HepG2 (cell line): ENCODE results near the gene LHPP. TPM values are rescaled to one million over a fixed set of nuclear protein-coding genes. Genes with fewer than 3 reads are reported as not detected.

Experiments
- ATAC-seq: fragments of 200-7000 bp; cut with Tn5 transposase; 3 replicates; pipeline ENCODE4 v1.9.1; 2020; ENCODE audit warnings: mild to moderate bottlenecking, moderate library complexity
- BruUV-seq: library from RNA; stranded (reverse); fragments of 400-500 nt; replicated peaks from 2 replicates; lab custom pipeline; 2021; lab: Mats Ljungman, UMichigan
- CTCF ChIA-PET: fragments of 300-600 bp; formaldehyde crosslinking; extraction: SDS; loops from one replicate; lab custom pipeline; 2021; ENCODE audit warnings: low total read pairs, inconsistent platforms, low intra/inter-chr PET ratio; lab: Yijun Ruan, JAX
- POLR2A ChIA-PET: fragments of 350-600 bp; sonication (Branson Sonifier 250); formaldehyde crosslinking; loops from one replicate; lab custom pipeline; 2020; ENCODE audit warnings: antibody characterized with exemption, inconsistent platforms; lab: Yijun Ruan, JAX
- DNase-seq: peaks from one replicate; pipeline ENCODE4 v3.0.0-alpha.2; 2015; ENCODE audit warnings: low spot score
- FAIRE-seq: peaks from 3 replicates; lab custom pipeline; 2011; peaks lifted over from hg19 to GRCh38; lab: Jason Lieb, UNC
- H2AFZ ChIP-seq: one replicate; pipeline ENCODE4 v1.6.1; 2011; ENCODE audit warnings: low read length, inconsistent platforms
- H3K27ac ChIP-seq: fragments of 300-600 bp; 3 replicates; pipeline ENCODE4 v1.8.0; 2011; ENCODE audit warnings: mixed run types, mild to moderate bottlenecking, mixed read lengths, low read length, inconsistent platforms; ENCODE audit not compliant: insufficient read depth; ENCODE audit errors: extremely low read length
- H3K27me3 ChIP-seq, 2 experiments: fragments of 200-600 bp in 1 of 2; 2 replicates in 1 of 2; 3 replicates in 1 of 2; pipeline versions ENCODE4 v1.6.0 to v1.8.0; 2011; ENCODE audit warnings: low read length in 2 of 2, mild to moderate bottlenecking in 2 of 2, moderate library complexity in 2 of 2, inconsistent platforms in 1 of 2; ENCODE audit not compliant: insufficient read depth in 2 of 2, control insufficient read depth in 1 of 2
- H3K36me3 ChIP-seq, 2 experiments: fragments of 200-600 bp in 1 of 2; replicated peaks in 1 of 2; 2 replicates in 1 of 2; 3 replicates in 1 of 2; pipeline versions ENCODE4 v1.5.1 to v1.8.0; 2011; ENCODE audit warnings: low read length in 2 of 2, inconsistent platforms in 1 of 2; ENCODE audit not compliant: insufficient read depth in 2 of 2, control insufficient read depth in 1 of 2
- H3K4me1 ChIP-seq: 2 replicates; pipeline ENCODE4 v1.5.1; 2012; ENCODE audit warnings: low read length, inconsistent platforms; ENCODE audit not compliant: insufficient read depth
- H3K4me2 ChIP-seq: 2 replicates; pipeline ENCODE4 v1.6.0; 2011; ENCODE audit warnings: low read depth, low read length, inconsistent platforms
- H3K4me3 ChIP-seq, 3 experiments: fragments of 200-600 bp in 1 of 3; sonication (generic), shearing (Covaris generic) in 1 of 3; replicated peaks in 1 of 3; 2 replicates each; pipeline ENCODE4 v1.5.1; 2011 to 2016; ENCODE audit warnings: low read length in 3 of 3, inconsistent platforms in 2 of 3, low read depth in 2 of 3, mild to moderate bottlenecking in 2 of 3, control low read depth in 1 of 3, mixed read lengths in 1 of 3; ENCODE audit not compliant: insufficient read depth in 1 of 3
- H3K79me2 ChIP-seq: one replicate; pipeline ENCODE4 v1.6.1; 2011; ENCODE audit warnings: low read length, inconsistent platforms; ENCODE audit not compliant: insufficient read depth
- H3K9ac ChIP-seq: 2 replicates; pipeline ENCODE4 v1.6.0; 2011; ENCODE audit warnings: mild to moderate bottlenecking, low read depth, low read length, inconsistent platforms; ENCODE audit not compliant: insufficient read depth
- H3K9me3 ChIP-seq: 2 replicates; pipeline ENCODE4 v1.5.1; 2012; ENCODE audit warnings: mild to moderate bottlenecking, low read length
- H4K20me1 ChIP-seq: 2 replicates; pipeline ENCODE4 v1.6.0; 2011; ENCODE audit warnings: inconsistent platforms, mild to moderate bottlenecking, low read length, moderate library complexity; ENCODE audit not compliant: insufficient read depth
- ATF3 ChIP-seq: sonication (generic); formaldehyde crosslinking; IDR thresholded peaks from 2 replicates; pipeline ENCODE4 v1.4.0; 2020; ENCODE audit warnings: missing genetic modification reagents
- EHMT2 ChIP-seq: fragments of 200-600 bp; sonication (generic); IDR thresholded peaks from 2 replicates; pipeline ENCODE4 v1.7.0; 2017; ENCODE audit warnings: antibody characterized with exemption, low read depth, low read length, borderline replicate concordance
- ISX ChIP-seq: sonication (generic); formaldehyde crosslinking; conservative IDR thresholded peaks from 2 replicates; pipeline ENCODE4 v1.5.0; 2020; ENCODE audit warnings: missing genetic modification reagents
- NFE2 ChIP-seq: sonication (generic); formaldehyde crosslinking; IDR thresholded peaks from 2 replicates; pipeline ENCODE4 v1.4.0; 2020; ENCODE audit warnings: missing genetic modification reagents
- PRDM15 ChIP-seq: sonication (generic); formaldehyde crosslinking; IDR thresholded peaks from 2 replicates; pipeline ENCODE4 v1.4.0; 2020; ENCODE audit warnings: missing genetic modification reagents
- REL ChIP-seq: sonication (generic); formaldehyde crosslinking; conservative IDR thresholded peaks from 2 replicates; pipeline ENCODE4 v1.8.0; 2022; ENCODE audit warnings: mild to moderate bottlenecking, missing genetic modification reagents, moderate library complexity
- SRSF1 ChIP-seq: fragments of 200-400 bp; formaldehyde crosslinking; optimal IDR thresholded peaks from 2 replicates; pipeline ENCODE3; 2017; ENCODE audit warnings: mild to moderate bottlenecking, low read depth, low read length, moderate library complexity
- ZBTB42 ChIP-seq: sonication (generic); formaldehyde crosslinking; IDR thresholded peaks from 2 replicates; pipeline ENCODE4 v1.5.0; 2020; ENCODE audit warnings: mild to moderate bottlenecking, missing genetic modification reagents
- ZFP36L1 ChIP-seq: sonication (generic); formaldehyde crosslinking; IDR thresholded peaks from 2 replicates; pipeline ENCODE4 v1.8.0; 2022; ENCODE audit warnings: mild to moderate bottlenecking, missing genetic modification reagents, moderate library complexity
- ZNF513 ChIP-seq: sonication (generic); formaldehyde crosslinking; conservative IDR thresholded peaks from 2 replicates; pipeline ENCODE4 v1.5.0; 2020; ENCODE audit warnings: missing genetic modification reagents
- ZNF543 ChIP-seq: sonication (generic); formaldehyde crosslinking; IDR thresholded peaks from 2 replicates; pipeline ENCODE4 v1.4.0; 2020; ENCODE audit warnings: mild to moderate bottlenecking, missing genetic modification reagents
- ZNF546 ChIP-seq: sonication (generic); formaldehyde crosslinking; conservative IDR thresholded peaks from 2 replicates; pipeline ENCODE4 v1.8.1; 2023; ENCODE audit warnings: mild to moderate bottlenecking, missing genetic modification reagents
- ZNF740 ChIP-seq: sonication (generic); formaldehyde crosslinking; IDR thresholded peaks from 2 replicates; pipeline ENCODE4 v1.4.0; 2020; ENCODE audit warnings: missing genetic modification reagents
- WGBS: methylation state at CpG from one replicate; pipeline ENCODE4 v1.1.6; 2017; ENCODE audit warnings: low lambda C conversion rate; 5-methylcytosine and 5-hydroxymethylcytosine counted together
- in situ Hi-C: cut with HindIII; loops from 2 replicates; pipeline ENCODE4 v1.10.0; 2017; ENCODE audit warnings: low pct_unique_long_range_greater_than_20kb; ENCODE audit not compliant: extremely low pct_ligation_motif_present
- intact Hi-C: fragments of 100-400 bp; cut with micrococcal nuclease; formaldehyde crosslinking; loops from one replicate; pipeline ENCODE4 v1.10.0; 2022; ENCODE audit not compliant: unreplicated experiment
- polyA plus RNA-seq, 8 experiments: library from polyadenylated mRNA; depleted of rRNA in 3 of 8; stranded (reverse) in 7 of 8; unstranded in 1 of 8; fragments of >200 nt; fragmentation: Illumina TruSeq in 4 of 8; extraction: Trizol in 4 of 8; gene quantifications; 2 replicates each; pipeline versions ENCODE4 v1.2.1 to v1.2.3, GENCODE V29; 2011 to 2016; ENCODE audit warnings: low read depth in 4 of 8, missing spikeins in 1 of 8, mixed read lengths in 1 of 8; ENCODE audit not compliant: insufficient read depth in 1 of 8
- total RNA-seq, 5 experiments: library from RNA; depleted of rRNA; stranded (reverse); fragments of >200 nt; fragmentation: Illumina TruSeq; extraction: Trizol; gene quantifications; 2 replicates each; pipeline ENCODE4 v1.2.3, GENCODE V29; 2016; ENCODE audit warnings: low read depth in 1 of 5

Gene LHPP
- total and polyA plus RNA-seq, 2 of the 13 experiments (the other 11 are each of a cell fraction or from before 2014, with no cell fraction given): 5.2 to 13.1 TPM

- 94% methylated on average over 6 of the region's 6 CpGs for WGBS
- in situ Hi-C loops: no loop called here
- no peak overlapping the region for H3K4me3 ChIP-seq
- no peak for TF ChIP-seq ZNF513
- no peak for TF ChIP-seq NFE2 (CRISPR knock-in tag)
- TF ChIP-seq, all 625 proteins: peak for 0
- ChIA-PET POLR2A (no interaction called here), CTCF (no interaction called here)
- H3K36me3 ChIP-seq: peaks cover 2 to 5% of the 10 kb centered on the region in 2 experiments; a peak in 2 of 5 replicates
- FAIRE-seq (no peak), ATAC-seq (no peak), DNase-seq (no peak)
- no peaks in the 10 kb centered on the region for H4K20me1 ChIP-seq
- H2AFZ ChIP-seq: no peak overlapping the region
- no peaks in the 10 kb centered on the region for H3K79me2 ChIP-seq
- no TSS peak for BruUV-seq
- no peaks in the 10 kb centered on the region for H3K9me3 ChIP-seq
- intact Hi-C loops: no loop called here
- peaks cover 15% of the 10 kb centered on the region for H3K4me1 ChIP-seq
- H3K4me2 ChIP-seq: no peak overlapping the region
- H3K27me3 ChIP-seq: no peaks in the 10 kb centered on the region
- H3K9ac ChIP-seq: no peak overlapping the region
- H3K27ac ChIP-seq: no peak overlapping the region
Observed at GRCh38 chr10:124656541-124656940, 194.9 kb downstream of the LHPP start.

- Histone ChIP-seq H3K4me1 (peaks cover 3% of the 10 kb centered on the region; the same call in 1 of the 2 replicates), H3K79me2 (no peaks in the 10 kb centered on the region), H3K36me3 (peaks cover 3 to 5% of the 10 kb centered on the region in 2 experiments; a peak in 3 of 5 replicates), H3K9me3 (no peaks in the 10 kb centered on the region), H4K20me1 (no peaks in the 10 kb centered on the region; the same call in 1 of the 2 replicates), H3K27me3 (no peaks in the 10 kb centered on the region), H3K4me3 (no peak overlapping the region), H3K4me2 (no peak overlapping the region), H3K9ac (no peak overlapping the region), H3K27ac (no peak overlapping the region), H2AFZ (no peak overlapping the region)
- DNase-seq (no peak), ATAC-seq (no peak), FAIRE-seq (no peak)
- ChIA-PET CTCF (no interaction called here), POLR2A (no interaction called here)
- intact Hi-C loops (no loop called here), in situ Hi-C loops (no loop called here)
- 98% methylated on average over 8 of the region's 9 CpGs for WGBS
- BruUV-seq: no TSS peak
- no peak for TF ChIP-seq EHMT2
- TF ChIP-seq SRSF1: no peak
- no peak for TF ChIP-seq PRDM15 (CRISPR knock-in tag)
- TF ChIP-seq ZNF543 (CRISPR knock-in tag): no peak
- no peak for TF ChIP-seq ZFP36L1 (CRISPR knock-in tag)
- TF ChIP-seq ZBTB42 (CRISPR knock-in tag): no peak
- TF ChIP-seq ATF3 (CRISPR knock-in tag): no peak
- TF ChIP-seq ISX: no peak
- TF ChIP-seq ZNF740 (CRISPR knock-in tag): no peak
- no peak for TF ChIP-seq REL (CRISPR knock-in tag)
- TF ChIP-seq ZNF546 (CRISPR knock-in tag): no peak
Observed at GRCh38 chr10:124657806-124658205, 196.2 kb downstream of the LHPP start.
